HEK293T (cell line): ENCODE data around the gene MPPE1.
"Not testable (repeated sequence)": the region's sequence is repeated elsewhere in the genome, so short reads cannot be mapped to it uniquely, and the experiment has no call there.

Source experiments
- FOXA1 ChIP-seq: fragments of 450-650 bp; IDR thresholded peaks from 2 replicates; pipeline ENCODE4 v1.6.1; 2016; ENCODE audit warnings: mild to moderate bottlenecking
- SP1 ChIP-seq: fragments of 450-650 bp; IDR thresholded peaks from 2 replicates; pipeline ENCODE4 v1.6.1; 2017

DNA sequence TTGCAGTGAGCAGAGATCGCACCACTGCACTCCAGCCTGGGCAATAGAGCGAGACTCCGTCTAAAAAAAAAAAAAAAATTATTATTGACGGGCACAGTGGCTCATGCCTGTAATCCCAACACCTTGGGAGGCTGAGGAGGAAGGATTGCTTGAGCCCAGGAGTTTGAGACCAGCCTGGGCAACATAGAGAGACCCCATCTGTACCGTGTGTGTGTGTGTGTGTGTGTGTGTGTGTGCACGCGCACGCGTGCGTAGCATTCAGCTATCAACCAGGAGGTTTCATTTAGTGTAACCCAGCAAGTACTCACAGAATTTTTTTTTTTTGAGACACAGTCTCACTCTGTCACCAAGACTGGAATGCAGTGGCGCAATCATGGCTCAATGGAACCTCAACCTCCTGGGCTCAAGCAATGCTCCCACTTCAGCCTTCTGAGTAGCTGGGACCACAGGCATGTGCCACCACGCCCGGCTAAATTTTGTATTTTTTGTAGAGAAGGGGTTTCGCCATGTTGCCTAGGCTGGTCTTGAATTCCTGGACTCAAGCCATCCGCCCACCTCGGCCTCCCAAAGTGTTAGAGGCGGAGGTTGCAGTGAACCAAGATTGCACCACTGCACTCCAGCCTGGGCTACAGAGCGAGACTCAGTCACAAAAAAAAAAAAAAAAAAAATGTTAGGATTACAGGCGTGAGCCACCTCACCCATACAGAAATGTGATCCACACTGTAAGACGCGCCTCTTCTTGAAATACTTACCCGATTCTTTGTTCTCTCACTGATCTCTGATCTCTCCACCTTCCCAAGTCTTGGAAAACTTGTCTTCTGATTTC, 37.9 kb upstream of the MPPE1 start:
- TF ChIP-seq FOXA1, SP1: not testable (repeated sequence)
